ENCODE results near the gene CADM1. TPM values are rescaled to one million over a fixed set of nuclear protein-coding genes. Genes with fewer than 3 reads are reported as not detected.

Gene CADM1
- total and polyA plus RNA-seq, 2 donors (not counting 1 experiment from before 2014, with no cell fraction given), result 15.4 to 86.0 TPM

DNA sequence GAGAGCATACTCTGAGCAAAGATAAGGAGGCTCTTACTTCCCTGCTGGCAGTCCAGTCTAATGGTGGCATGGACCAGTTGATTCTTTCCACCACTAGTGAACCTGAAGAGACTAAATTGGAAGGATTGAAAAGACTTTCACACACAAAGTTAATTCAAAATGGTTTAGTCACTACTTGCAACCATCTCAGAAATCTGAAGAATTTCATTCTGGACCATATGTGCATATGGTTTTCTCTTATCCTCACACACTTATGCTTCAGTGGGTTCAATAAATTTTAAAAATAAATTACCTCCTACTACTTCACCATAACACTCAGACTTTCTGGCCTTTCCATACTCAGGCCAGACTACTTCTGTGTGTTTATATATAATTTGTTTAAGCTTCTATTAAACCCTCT, 44.7 kb downstream of the CADM1 start:
- H3K27me3 ChIP-seq (ENCODE audit: control insufficient read depth, insufficient read depth, low read length), result no peaks in the 10 kb centered on the region
- TF ChIP-seq EZH2 (IDR thresholded peaks at IDR 0.05; ENCODE audit: low read length, missing control alignments), result no peak
- TF ChIP-seq, protein P1, sequence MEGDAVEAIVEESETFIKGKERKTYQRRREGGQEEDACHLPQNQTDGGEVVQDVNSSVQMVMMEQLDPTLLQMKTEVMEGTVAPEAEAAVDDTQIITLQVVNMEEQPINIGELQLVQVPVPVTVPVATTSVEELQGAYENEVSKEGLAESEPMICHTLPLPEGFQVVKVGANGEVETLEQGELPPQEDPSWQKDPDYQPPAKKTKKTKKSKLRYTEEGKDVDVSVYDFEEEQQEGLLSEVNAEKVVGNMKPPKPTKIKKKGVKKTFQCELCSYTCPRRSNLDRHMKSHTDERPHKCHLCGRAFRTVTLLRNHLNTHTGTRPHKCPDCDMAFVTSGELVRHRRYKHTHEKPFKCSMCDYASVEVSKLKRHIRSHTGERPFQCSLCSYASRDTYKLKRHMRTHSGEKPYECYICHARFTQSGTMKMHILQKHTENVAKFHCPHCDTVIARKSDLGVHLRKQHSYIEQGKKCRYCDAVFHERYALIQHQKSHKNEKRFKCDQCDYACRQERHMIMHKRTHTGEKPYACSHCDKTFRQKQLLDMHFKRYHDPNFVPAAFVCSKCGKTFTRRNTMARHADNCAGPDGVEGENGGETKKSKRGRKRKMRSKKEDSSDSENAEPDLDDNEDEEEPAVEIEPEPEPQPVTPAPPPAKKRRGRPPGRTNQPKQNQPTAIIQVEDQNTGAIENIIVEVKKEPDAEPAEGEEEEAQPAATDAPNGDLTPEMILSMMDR (conservative IDR thresholded peaks at IDR 0.05 in 1 of 2, IDR thresholded peaks at IDR 0.05 in 1 of 2; ENCODE audit: low read depth in 1 of 2, low read length in 2 of 2), result no peak
- peak; percentile 3 to 93 for DNase-seq (ENCODE audit: low read depth in 2 of 2)
- no peaks in the 10 kb centered on the region for H3K79me2 ChIP-seq (ENCODE audit: control insufficient read depth, insufficient read depth, low read length)
- H3K4me1 ChIP-seq (ENCODE audit: control insufficient read depth, extremely low read depth, insufficient read depth, low read length), result no peaks in the 10 kb centered on the region
- H3K27ac ChIP-seq (ENCODE audit: insufficient read depth, low read length), result no peak overlapping the region
- H4K20me1 ChIP-seq (ENCODE audit: control insufficient read depth, extremely low read depth, insufficient read depth, low read length), result no peaks in the 10 kb centered on the region
- no peaks in the 10 kb centered on the region for H3K36me3 ChIP-seq (ENCODE audit: control insufficient read depth, insufficient read depth, low read length)
- no peak overlapping the region for H2AFZ ChIP-seq (ENCODE audit: low read length)
- H3K9ac ChIP-seq (ENCODE audit: insufficient read depth, low read length), result no peak overlapping the region
- H3K4me3 ChIP-seq (replicated peaks in 1 of 4; ENCODE audit: control extremely low read depth in 1 of 4, insufficient read depth in 1 of 4, low read depth in 3 of 4, low read length in 4 of 4), result no peak overlapping the region
- H3K9me3 ChIP-seq (ENCODE audit: control insufficient read depth, insufficient read depth, low read depth, low read length), result no peaks in the 10 kb centered on the region
- no peak overlapping the region for H3K4me2 ChIP-seq (ENCODE audit: extremely low read depth, insufficient read depth, low read length)

DNA sequence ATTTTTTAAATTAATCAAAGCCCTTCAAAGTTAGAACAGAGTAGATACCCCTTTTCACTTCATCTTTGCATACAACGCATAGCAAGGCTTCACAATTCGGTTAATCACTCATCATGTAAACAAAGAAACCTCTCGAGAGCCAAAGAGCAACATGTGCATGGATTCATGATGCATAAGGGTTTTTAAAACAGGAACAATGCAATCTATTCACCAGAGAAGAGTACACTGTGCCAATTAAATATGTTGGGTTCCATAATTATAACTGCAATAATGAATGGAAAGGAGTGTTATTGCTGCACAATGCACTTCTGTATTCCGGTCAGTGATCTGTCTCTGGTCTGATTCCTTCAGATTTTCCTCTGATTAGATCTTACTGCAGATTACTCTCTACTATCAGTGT, 45.3 kb downstream of the CADM1 start:
- H3K27ac ChIP-seq (ENCODE audit: insufficient read depth, low read length), result no peak overlapping the region
- H3K27me3 ChIP-seq (ENCODE audit: control insufficient read depth, insufficient read depth, low read length), result no peaks in the 10 kb centered on the region
- no peak overlapping the region for H3K9ac ChIP-seq (ENCODE audit: insufficient read depth, low read length)
- no peaks in the 10 kb centered on the region for H3K9me3 ChIP-seq (ENCODE audit: control insufficient read depth, insufficient read depth, low read depth, low read length)
- H4K20me1 ChIP-seq (ENCODE audit: control insufficient read depth, extremely low read depth, insufficient read depth, low read length), result no peaks in the 10 kb centered on the region
- no peaks in the 10 kb centered on the region for H3K36me3 ChIP-seq (ENCODE audit: control insufficient read depth, insufficient read depth, low read length)
- no peaks in the 10 kb centered on the region for H3K79me2 ChIP-seq (ENCODE audit: control insufficient read depth, insufficient read depth, low read length)
- no peak overlapping the region for H3K4me2 ChIP-seq (ENCODE audit: extremely low read depth, insufficient read depth, low read length)
- peak in 1 of 2 donors; percentile 65 for DNase-seq (ENCODE audit: low read depth in 2 of 2)
- no peak overlapping the region for H3K4me3 ChIP-seq (replicated peaks in 1 of 4; ENCODE audit: control extremely low read depth in 1 of 4, insufficient read depth in 1 of 4, low read depth in 3 of 4, low read length in 4 of 4)
- H3K4me1 ChIP-seq (ENCODE audit: control insufficient read depth, extremely low read depth, insufficient read depth, low read length), result no peaks in the 10 kb centered on the region
- no peak overlapping the region for H2AFZ ChIP-seq (ENCODE audit: low read length)
- no peak for TF ChIP-seq EZH2 (IDR thresholded peaks at IDR 0.05; ENCODE audit: low read length, missing control alignments)
- TF ChIP-seq, protein P1 (conservative IDR thresholded peaks at IDR 0.05 in 1 of 2, IDR thresholded peaks at IDR 0.05 in 1 of 2; ENCODE audit: low read depth in 1 of 2, low read length in 2 of 2), result no peak

DNA sequence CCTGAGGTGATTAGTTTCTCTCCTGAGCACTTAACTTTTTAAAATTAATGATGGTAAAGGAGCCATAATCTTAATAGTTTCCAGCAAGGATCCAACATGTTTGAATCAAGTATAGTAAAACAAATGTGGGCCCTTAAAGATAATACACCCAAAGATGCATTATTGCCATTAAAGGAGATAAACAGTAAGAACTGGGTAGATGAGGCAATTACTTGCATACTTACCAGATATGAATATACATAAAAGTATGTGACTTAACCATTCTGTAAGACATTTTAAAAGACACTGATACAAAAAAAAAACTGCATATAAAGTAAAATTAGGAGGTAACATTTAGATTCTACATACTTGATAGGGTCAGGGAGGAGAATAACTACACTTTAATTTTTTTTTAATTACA, 48.2 kb downstream of the CADM1 start:
- H3K36me3 ChIP-seq (ENCODE audit: control insufficient read depth, insufficient read depth, low read length), result no peaks in the 10 kb centered on the region
- no peaks in the 10 kb centered on the region for H3K27me3 ChIP-seq (ENCODE audit: control insufficient read depth, insufficient read depth, low read length)
- H3K4me3 ChIP-seq (replicated peaks in 1 of 4; ENCODE audit: control extremely low read depth in 1 of 4, insufficient read depth in 1 of 4, low read depth in 3 of 4, low read length in 4 of 4), result no peak overlapping the region
- no peak for TF ChIP-seq EZH2 (IDR thresholded peaks at IDR 0.05; ENCODE audit: low read length, missing control alignments)
- TF ChIP-seq, protein P1 (conservative IDR thresholded peaks at IDR 0.05 in 1 of 2, IDR thresholded peaks at IDR 0.05 in 1 of 2; ENCODE audit: low read depth in 1 of 2, low read length in 2 of 2), result no peak
- H3K9ac ChIP-seq (ENCODE audit: insufficient read depth, low read length), result no peak overlapping the region
- no peaks in the 10 kb centered on the region for H3K9me3 ChIP-seq (ENCODE audit: control insufficient read depth, insufficient read depth, low read depth, low read length)
- no peak overlapping the region for H2AFZ ChIP-seq (ENCODE audit: low read length)
- peak; percentile 27 to 45 for DNase-seq (ENCODE audit: low read depth in 2 of 2)
- no peak overlapping the region for H3K27ac ChIP-seq (ENCODE audit: insufficient read depth, low read length)
- H3K4me2 ChIP-seq (ENCODE audit: extremely low read depth, insufficient read depth, low read length), result no peak overlapping the region
- no peaks in the 10 kb centered on the region for H4K20me1 ChIP-seq (ENCODE audit: control insufficient read depth, extremely low read depth, insufficient read depth, low read length)
- H3K4me1 ChIP-seq (ENCODE audit: control insufficient read depth, extremely low read depth, insufficient read depth, low read length), result no peaks in the 10 kb centered on the region
- H3K79me2 ChIP-seq (ENCODE audit: control insufficient read depth, insufficient read depth, low read length), result no peaks in the 10 kb centered on the region
